Placental pericyte (primary cell): ENCODE measurements around the gene NAGLU. TPM values are rescaled to one million over a fixed set of nuclear protein-coding genes. Genes with fewer than 3 reads are reported as not detected.

Experiments used
- small RNA-seq: library from RNA; depleted of rRNA; stranded (forward); fragments of <200 nt; gene quantifications from one replicate; pipeline ENCODE3, GENCODE V24; 2012; ENCODE audit warnings: low replicate concordance
- total RNA-seq: library from RNA; depleted of rRNA; stranded (reverse); fragments of >200 nt; gene quantifications from 2 replicates; pipeline ENCODE4 v1.2.3, GENCODE V29; 2012

Gene NAGLU
- total RNA-seq, result 41.2 and 58.4 TPM in 2 replicates

GRCh38 chr17:42536048-42536371 is at the start of gene NAGLU:
Gene NAGLU, plus strand, starts transcription at chr17:42536241. Its CDS starts 32 bp downstream, at chr17:42536273.

DNA sequence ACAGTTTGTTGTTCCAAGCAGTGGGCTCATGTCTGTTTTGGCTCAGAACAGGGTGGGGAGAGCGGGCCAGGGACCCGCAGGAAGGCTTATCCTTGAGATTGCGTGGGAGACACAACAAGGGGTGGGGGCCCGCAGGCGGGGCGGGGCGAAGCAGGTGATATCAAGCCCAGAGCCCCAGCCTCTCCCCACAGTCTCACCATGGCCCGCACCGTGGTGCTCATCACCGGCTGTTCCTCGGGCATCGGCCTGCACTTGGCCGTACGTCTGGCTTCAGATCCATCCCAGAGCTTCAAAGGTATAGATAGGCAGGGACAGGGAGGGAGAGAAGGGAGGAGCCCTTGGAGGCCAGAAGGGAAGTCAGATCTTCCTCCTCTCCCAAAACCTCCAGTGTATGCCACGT is 16.7 kb downstream of the NAGLU start, which contains the start of gene HSD17B1:
TSS of gene HSD17B1 (plus strand) at position 188 of the 400 bp plus-strand sequence. CDS start at position 199, 11 bp downstream.

GRCh38 chr17:42561897-42562387 is 25.9 kb downstream of the NAGLU start, which contains the start of gene COASY:
Gene COASY, plus strand, starts transcription at chr17:42562148. Its CDS starts 475 bp downstream, at chr17:42562623.

GRCh38 chr17:42566883-42567573 is 31.0 kb downstream of the NAGLU start, which contains the start of gene MLX:
Gene MLX, plus strand, starts transcription at chr17:42567100. Its CDS starts 25 bp downstream, at chr17:42567125.

DNA sequence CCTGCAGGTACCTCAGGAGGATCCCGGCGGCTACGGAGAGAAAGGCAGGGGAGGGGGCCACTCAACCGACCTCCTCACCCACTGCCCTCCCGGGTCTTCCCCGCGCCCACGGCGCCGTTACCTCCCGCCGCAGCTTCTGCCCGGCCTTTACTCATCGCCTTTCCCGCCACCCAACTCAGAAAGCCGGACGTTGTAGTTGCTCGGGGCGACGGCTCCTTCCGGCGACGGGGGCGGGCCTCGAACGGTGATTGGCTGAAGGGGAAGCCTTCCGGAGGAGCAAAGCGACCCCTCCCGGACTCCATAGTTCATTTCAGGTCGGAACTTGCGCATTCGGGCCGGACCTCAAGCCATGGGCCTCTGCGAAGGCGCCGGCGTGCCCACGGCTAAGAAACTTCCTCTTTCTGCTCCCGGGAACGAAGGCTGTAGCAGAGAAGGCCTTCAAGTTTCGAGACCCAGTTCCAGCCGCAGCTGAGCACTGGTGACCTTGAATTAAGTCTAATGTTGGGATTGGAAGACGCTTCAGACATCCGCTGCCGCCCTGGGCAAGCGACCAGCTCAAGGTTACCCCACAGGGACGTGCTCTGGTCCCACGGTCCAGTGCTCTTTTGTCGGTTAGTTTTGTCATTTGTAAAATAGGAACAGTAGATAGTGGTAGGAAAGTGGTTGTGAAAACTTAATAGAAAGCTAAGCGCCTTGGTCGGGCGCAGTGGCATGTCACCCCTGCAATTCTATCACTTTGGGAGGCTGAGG is 41.7 kb downstream of the NAGLU start, which contains the start of gene PSMC3IP:
TSS of gene PSMC3IP (minus strand) at position 198 of the 750 bp plus-strand sequence. CDS start at position 155, 43 bp downstream.

Small RNAs within 50 kb of the gene (small RNA-seq; reads per million reads assigned to genes)
- not detected for gene MIR548AT

Other genes with a start within 250 kb of the NAGLU start
- gene STAT5A, start 247.7 kb upstream of the NAGLU start, total RNA-seq, result 4.6 and 7.7 TPM in 2 replicates
- 101 and 119 TPM in 2 replicates for gene STAT3, start 147.8 kb upstream of the NAGLU start, total RNA-seq
- 437 and 1,037 TPM in 2 replicates for gene CAVIN1, start 113.0 kb upstream of the NAGLU start, total RNA-seq
- gene ATP6V0A1, start 77.4 kb upstream of the NAGLU start, total RNA-seq, result 58.6 and 65.2 TPM in 2 replicates
- gene HSD17B1, start 16.7 kb downstream of the NAGLU start, total RNA-seq, result 6.8 and 8.4 TPM in 2 replicates
- gene COASY, start 25.9 kb downstream of the NAGLU start, total RNA-seq, result 27.1 and 30.4 TPM in 2 replicates
- gene MLX, start 30.9 kb downstream of the NAGLU start, total RNA-seq, result 32.4 and 55.7 TPM in 2 replicates
- gene PSMC3IP, start 41.5 kb downstream of the NAGLU start, total RNA-seq, result 1.3 and 13.7 TPM in 2 replicates
- gene RETREG3, start 73.1 kb downstream of the NAGLU start, total RNA-seq, result 97.6 and 118 TPM in 2 replicates
- 23.0 and 79.5 TPM in 2 replicates for gene TUBG1, start 73.4 kb downstream of the NAGLU start, total RNA-seq
- 10.9 and 14.9 TPM in 2 replicates for gene TUBG2, start 123.0 kb downstream of the NAGLU start, total RNA-seq
- gene PLEKHH3, start 140.8 kb downstream of the NAGLU start, total RNA-seq, result 10.7 and 11.0 TPM in 2 replicates
- gene CCR10, start 145.6 kb downstream of the NAGLU start, total RNA-seq, result 1.0 and 1.1 TPM in 2 replicates
- gene CNTNAP1, start 146.3 kb downstream of the NAGLU start, total RNA-seq, result 15.6 and 41.1 TPM in 2 replicates
- gene EZH1, start 208.8 kb downstream of the NAGLU start, total RNA-seq, result 20.5 and 31.5 TPM in 2 replicates
- gene RAMP2, start 225.0 kb downstream of the NAGLU start, total RNA-seq, result 0.29 TPM in 1 of 2 replicates, not detected in the other
- gene VPS25, start 237.2 kb downstream of the NAGLU start, total RNA-seq, result 57.3 and 83.3 TPM in 2 replicates
- 0.44 and 1.0 TPM in 2 replicates for gene WNK4, start 244.4 kb downstream of the NAGLU start, total RNA-seq